ENCODE data around the gene EVI5. TPM values are rescaled to one million over a fixed set of nuclear protein-coding genes. Genes with fewer than 3 reads are reported as not detected.

Gene EVI5
- total RNA-seq, 2 donors from 2014 or later: 45.9 to 48.6 TPM

DNA sequence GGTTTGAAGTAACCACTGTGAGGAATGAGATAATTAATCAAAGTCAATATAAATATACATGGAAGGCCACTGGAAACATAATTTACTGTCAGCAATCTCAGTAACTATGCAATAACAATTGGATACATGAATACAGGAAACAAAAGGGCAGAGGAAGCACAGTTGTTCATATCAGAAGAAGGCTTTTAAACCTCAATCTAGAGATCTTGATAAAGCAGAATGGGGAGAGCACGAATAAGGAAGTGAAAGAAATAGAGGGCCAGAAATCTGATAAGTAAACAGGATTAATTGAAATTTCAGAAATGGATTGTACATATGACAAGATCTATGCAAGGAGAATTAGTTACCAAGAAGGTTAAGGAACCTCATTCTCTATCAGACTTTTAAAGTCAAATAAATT is 93.0 kb downstream of the EVI5 start:
- H3K27me3 ChIP-seq (replicated peaks; ENCODE audit: insufficient read depth): no peaks in the 10 kb centered on the region
- peaks cover 16% of the 10 kb centered on the region for H3K36me3 ChIP-seq
- no peak for DNase-seq (ENCODE audit: low spot score)
- no peaks in the 10 kb centered on the region for H3K4me1 ChIP-seq (ENCODE audit: control insufficient read depth in 1 of 2, low read depth in 2 of 2)
- H3K9me3 ChIP-seq: no peaks in the 10 kb centered on the region
- TF ChIP-seq, protein P1, sequence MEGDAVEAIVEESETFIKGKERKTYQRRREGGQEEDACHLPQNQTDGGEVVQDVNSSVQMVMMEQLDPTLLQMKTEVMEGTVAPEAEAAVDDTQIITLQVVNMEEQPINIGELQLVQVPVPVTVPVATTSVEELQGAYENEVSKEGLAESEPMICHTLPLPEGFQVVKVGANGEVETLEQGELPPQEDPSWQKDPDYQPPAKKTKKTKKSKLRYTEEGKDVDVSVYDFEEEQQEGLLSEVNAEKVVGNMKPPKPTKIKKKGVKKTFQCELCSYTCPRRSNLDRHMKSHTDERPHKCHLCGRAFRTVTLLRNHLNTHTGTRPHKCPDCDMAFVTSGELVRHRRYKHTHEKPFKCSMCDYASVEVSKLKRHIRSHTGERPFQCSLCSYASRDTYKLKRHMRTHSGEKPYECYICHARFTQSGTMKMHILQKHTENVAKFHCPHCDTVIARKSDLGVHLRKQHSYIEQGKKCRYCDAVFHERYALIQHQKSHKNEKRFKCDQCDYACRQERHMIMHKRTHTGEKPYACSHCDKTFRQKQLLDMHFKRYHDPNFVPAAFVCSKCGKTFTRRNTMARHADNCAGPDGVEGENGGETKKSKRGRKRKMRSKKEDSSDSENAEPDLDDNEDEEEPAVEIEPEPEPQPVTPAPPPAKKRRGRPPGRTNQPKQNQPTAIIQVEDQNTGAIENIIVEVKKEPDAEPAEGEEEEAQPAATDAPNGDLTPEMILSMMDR (IDR thresholded peaks at IDR 0.05): no peak
- H3K4me3 ChIP-seq: no peak overlapping the region
- no peak overlapping the region for H3K27ac ChIP-seq
- no peak for ATAC-seq (ENCODE audit: insufficient number of reproducible peaks, low FRiP score, low read depth)

DNA sequence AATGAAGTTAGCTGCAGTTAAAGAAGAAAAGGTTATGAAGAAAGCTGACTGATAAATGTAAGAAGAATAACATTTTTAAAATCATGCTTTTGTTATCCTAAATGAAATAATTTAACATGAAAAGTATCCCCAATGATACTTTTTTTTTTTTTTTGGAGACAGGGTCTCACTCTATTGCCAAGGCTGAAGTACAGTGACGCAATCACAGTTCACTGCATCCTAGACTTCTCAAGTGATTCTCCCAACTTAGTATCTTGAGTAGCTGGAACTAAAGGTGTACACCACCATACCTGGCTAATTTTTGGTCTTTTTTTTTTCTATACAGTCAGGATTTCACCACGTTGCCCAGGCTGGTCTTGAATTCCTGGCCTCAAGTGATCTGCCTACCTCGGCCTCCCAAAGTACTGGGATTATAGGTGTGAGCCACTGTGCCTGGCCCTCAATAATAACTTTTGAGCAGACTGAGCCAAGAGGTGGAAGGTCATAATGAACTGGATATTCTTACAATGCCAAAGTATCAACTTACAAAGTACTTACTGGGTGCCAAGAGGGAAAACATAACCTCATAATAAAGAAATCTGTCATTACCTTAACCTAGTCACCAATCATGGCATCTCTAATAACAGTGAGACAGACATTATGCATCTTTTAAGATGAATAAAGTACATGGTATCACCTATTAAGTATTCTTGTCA is 94.5 kb downstream of the EVI5 start:
- Histone ChIP-seq H3K36me3 (peaks cover 16% of the 10 kb centered on the region), H3K9me3 (no peaks in the 10 kb centered on the region), H3K27ac (no peak overlapping the region), H3K4me1 (ENCODE audit: control insufficient read depth in 1 of 2, low read depth in 2 of 2) (no peaks in the 10 kb centered on the region), H3K27me3 (replicated peaks; ENCODE audit: insufficient read depth) (no peaks in the 10 kb centered on the region), H3K4me3 (no peak overlapping the region)
- no peak for ATAC-seq (ENCODE audit: insufficient number of reproducible peaks, low FRiP score, low read depth)
- no peak for DNase-seq (ENCODE audit: low spot score)
- TF ChIP-seq, protein P1 (IDR thresholded peaks at IDR 0.05): no peak

GRCh38 chr1:92679980-92680379 is 104.9 kb downstream of the EVI5 start:
- Histone ChIP-seq H3K27ac (no peak overlapping the region), H3K4me3 (no peak overlapping the region), H3K9me3 (no peaks in the 10 kb centered on the region), H3K4me1 (ENCODE audit: control insufficient read depth in 1 of 2, low read depth in 2 of 2) (no peaks in the 10 kb centered on the region), H3K36me3 (peaks cover under 1% of the 10 kb centered on the region), H3K27me3 (replicated peaks; ENCODE audit: insufficient read depth) (no peaks in the 10 kb centered on the region)
- TF ChIP-seq, protein P1 (IDR thresholded peaks at IDR 0.05): no peak
- no peak for ATAC-seq (ENCODE audit: insufficient number of reproducible peaks, low FRiP score, low read depth)
- DNase-seq (ENCODE audit: low spot score): no peak

DNA sequence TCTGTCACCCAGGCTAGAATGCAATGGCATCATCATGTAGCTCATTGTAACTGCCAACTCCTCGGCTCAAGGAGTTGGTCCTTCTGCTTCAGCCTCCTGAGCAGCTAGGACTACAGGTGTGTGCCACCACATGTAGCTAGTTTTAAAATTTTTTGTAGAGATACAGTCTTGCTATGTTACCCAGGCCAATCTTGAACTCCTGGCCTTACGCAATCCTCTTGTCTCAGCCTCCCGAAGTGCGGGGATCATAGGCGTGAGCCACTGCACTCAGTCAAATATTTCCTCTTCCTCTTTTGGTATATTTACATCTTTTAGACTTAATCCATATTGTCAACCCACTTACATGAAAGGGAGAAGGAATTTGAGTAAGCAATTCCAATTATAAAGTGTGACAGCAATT is 121.1 kb downstream of the EVI5 start:
- Histone ChIP-seq H3K27ac (no peak overlapping the region), H3K36me3 (peaks cover 4% of the 10 kb centered on the region), H3K4me3 (no peak overlapping the region), H3K9me3 (no peaks in the 10 kb centered on the region), H3K4me1 (ENCODE audit: control insufficient read depth in 1 of 2, low read depth in 2 of 2) (no peaks in the 10 kb centered on the region), H3K27me3 (replicated peaks; ENCODE audit: insufficient read depth) (no peaks in the 10 kb centered on the region)
- TF ChIP-seq, protein P1 (IDR thresholded peaks at IDR 0.05): no peak
- ATAC-seq (ENCODE audit: insufficient number of reproducible peaks, low FRiP score, low read depth) (no peak), DNase-seq (ENCODE audit: low spot score) (no peak)

DNA sequence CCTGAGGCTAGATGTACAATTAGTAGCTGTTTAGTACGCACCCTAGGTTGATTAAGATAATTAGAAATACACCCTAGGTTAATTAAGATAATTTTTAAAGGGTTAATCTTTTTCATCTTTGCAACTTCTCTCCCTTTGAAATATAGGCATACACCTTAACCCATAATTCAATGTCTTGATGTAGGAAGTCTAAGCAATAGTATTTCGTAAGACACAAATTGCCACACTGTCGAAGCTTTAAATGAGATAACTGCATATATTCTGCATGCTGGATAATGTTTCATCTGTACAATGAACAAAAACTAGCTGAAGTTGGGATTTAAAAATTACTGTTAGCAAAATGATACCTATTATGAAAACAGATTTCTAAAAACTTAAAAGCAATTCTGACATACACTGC is 122.9 kb downstream of the EVI5 start:
- no peak overlapping the region for H3K4me3 ChIP-seq
- H3K4me1 ChIP-seq (ENCODE audit: control insufficient read depth in 1 of 2, low read depth in 2 of 2): no peaks in the 10 kb centered on the region
- H3K36me3 ChIP-seq: peaks cover 13% of the 10 kb centered on the region
- H3K9me3 ChIP-seq: peaks cover 3% of the 10 kb centered on the region
- H3K27ac ChIP-seq: no peak overlapping the region
- DNase-seq (ENCODE audit: low spot score): no peak
- H3K27me3 ChIP-seq (replicated peaks; ENCODE audit: insufficient read depth): no peaks in the 10 kb centered on the region
- no peak for ATAC-seq (ENCODE audit: insufficient number of reproducible peaks, low FRiP score, low read depth)
- TF ChIP-seq, protein P1 (IDR thresholded peaks at IDR 0.05): no peak
